OCI-LY1 (cell line): ENCODE results near the gene SLF1.

ENCODE experiments used
- H2AFZ ChIP-seq: fragments of 200-600 bp; sonication (generic), shearing (Covaris generic); 2 replicates; pipeline ENCODE4 v1.6.0; 2014; ENCODE audit warnings: antibody characterized with exemption, mild to moderate bottlenecking, low read length
- H3F3A ChIP-seq: fragments of 200-600 bp; sonication (generic), shearing (Covaris generic); 2 replicates; pipeline ENCODE4 v1.6.0; 2014; ENCODE audit warnings: mild to moderate bottlenecking, antibody characterized with exemption, low read length, moderate library complexity; ENCODE audit not compliant: insufficient read depth
- H3K27ac ChIP-seq: fragments of 200-600 bp; sonication (generic); 2 replicates; pipeline ENCODE4 v1.5.1; 2014; ENCODE audit warnings: low read length, mixed run types, mild to moderate bottlenecking, low read depth; ENCODE audit not compliant: poor library complexity, severe bottlenecking
- H3K27me3 ChIP-seq: fragments of 200-600 bp; sonication (generic); 2 replicates; pipeline ENCODE4 v1.6.0; 2014; ENCODE audit warnings: antibody characterized with exemption, mild to moderate bottlenecking, low read length, moderate library complexity; ENCODE audit not compliant: insufficient read depth
- H3K36me3 ChIP-seq: fragments of 200-600 bp; sonication (generic); 2 replicates; pipeline ENCODE4 v1.6.1; 2014; ENCODE audit warnings: mild to moderate bottlenecking, antibody characterized with exemption, low read length, moderate library complexity, mixed read lengths; ENCODE audit not compliant: insufficient read depth
- H3K4me1 ChIP-seq: fragments of 200-600 bp; sonication (generic); 2 replicates; pipeline ENCODE4 v1.5.1; 2014; ENCODE audit warnings: mild to moderate bottlenecking, low read length, moderate library complexity; ENCODE audit not compliant: insufficient read depth, severe bottlenecking
- H3K4me2 ChIP-seq: fragments of 200-600 bp; sonication (generic), shearing (Covaris generic); 2 replicates; pipeline ENCODE4 v1.6.1; 2014; ENCODE audit warnings: low read length
- H3K4me3 ChIP-seq: fragments of 200-600 bp; sonication (generic); 2 replicates; pipeline ENCODE4 v1.5.1; 2014; ENCODE audit warnings: low read length, low read depth, mild to moderate bottlenecking, mixed read lengths; ENCODE audit not compliant: poor library complexity, severe bottlenecking
- H3K79me2 ChIP-seq: fragments of 200-600 bp; shearing (Covaris generic); 2 replicates; pipeline ENCODE4 v1.6.1; 2016; ENCODE audit warnings: mixed run types, low read length, mixed read lengths; ENCODE audit not compliant: insufficient read depth
- H3K9ac ChIP-seq: fragments of 200-600 bp; sonication (generic), shearing (Covaris generic); 2 replicates; pipeline ENCODE4 v1.6.1; 2014; ENCODE audit warnings: mild to moderate bottlenecking, low read length, mixed read lengths
- H3K9me2 ChIP-seq: fragments of 200-600 bp; sonication (generic), shearing (Covaris generic); 2 replicates; pipeline ENCODE4 v1.6.1; 2014; ENCODE audit warnings: low read depth, mild to moderate bottlenecking, low read length, mixed read lengths
- H3K9me3 ChIP-seq: fragments of 200-600 bp; shearing (Covaris generic); 2 replicates; pipeline ENCODE4 v1.6.1; 2014; ENCODE audit warnings: low read length, mixed read lengths
- H4K20me1 ChIP-seq: fragments of 200-600 bp; sonication (generic), shearing (Covaris generic); 2 replicates; pipeline ENCODE4 v1.6.0; 2016; ENCODE audit warnings: mild to moderate bottlenecking, low read length; ENCODE audit not compliant: insufficient read depth
- EZH2 ChIP-seq: fragments of 200-600 bp; sonication (generic), shearing (Covaris generic); IDR thresholded peaks from 2 replicates; pipeline ENCODE4 v1.8.0; 2017; ENCODE audit warnings: borderline replicate concordance, mixed run types, mild to moderate bottlenecking, antibody characterized with exemption, low read length, moderate library complexity, mixed read lengths
- TF ChIP-seq, protein P1 (sequence below): fragments of 200-600 bp; sonication (generic), shearing (Covaris generic); IDR thresholded peaks from 2 replicates; pipeline ENCODE4 v1.5.1; 2017; ENCODE audit warnings: mild to moderate bottlenecking, antibody characterized with exemption, low read length, moderate library complexity, mixed read lengths

SLF1 gene

DNA sequence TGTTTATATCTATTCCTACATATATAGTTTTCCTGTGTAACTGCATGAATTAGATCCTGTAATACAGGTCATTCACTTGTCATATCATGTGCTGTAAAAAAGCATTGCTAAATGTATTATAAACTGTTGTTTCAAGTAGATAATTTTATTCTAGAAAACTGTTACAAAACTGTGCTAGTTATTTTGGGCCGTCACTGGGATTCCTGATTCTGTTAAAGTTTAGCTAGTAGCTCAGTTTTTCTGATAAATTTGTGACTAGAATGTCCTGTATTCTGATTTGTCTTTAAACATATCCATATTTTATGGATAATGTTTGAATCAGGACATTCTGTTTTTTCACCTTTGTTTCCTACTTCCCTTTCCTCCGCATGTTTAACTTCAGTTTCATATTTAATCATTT, 5.4 kb downstream of the SLF1 start:
- Histone ChIP-seq H3K4me2 (no peak overlapping the region), H3K4me3 (no peak overlapping the region), H3K27ac (no peak overlapping the region), H3K9ac (no peak overlapping the region), H4K20me1 (no peaks in the 10 kb centered on the region), H3K4me1 (peaks cover 40% of the 10 kb centered on the region), H3K36me3 (peaks cover 4% of the 10 kb centered on the region), H3K27me3 (no peaks in the 10 kb centered on the region), H3K9me3 (no peaks in the 10 kb centered on the region), H3K79me2 (peaks cover 68% of the 10 kb centered on the region), H3K9me2 (no peaks in the 10 kb centered on the region), H2AFZ (no peak overlapping the region), H3F3A (no peaks in the 10 kb centered on the region)
- no peak for TF ChIP-seq EZH2
- TF ChIP-seq, protein P1, sequence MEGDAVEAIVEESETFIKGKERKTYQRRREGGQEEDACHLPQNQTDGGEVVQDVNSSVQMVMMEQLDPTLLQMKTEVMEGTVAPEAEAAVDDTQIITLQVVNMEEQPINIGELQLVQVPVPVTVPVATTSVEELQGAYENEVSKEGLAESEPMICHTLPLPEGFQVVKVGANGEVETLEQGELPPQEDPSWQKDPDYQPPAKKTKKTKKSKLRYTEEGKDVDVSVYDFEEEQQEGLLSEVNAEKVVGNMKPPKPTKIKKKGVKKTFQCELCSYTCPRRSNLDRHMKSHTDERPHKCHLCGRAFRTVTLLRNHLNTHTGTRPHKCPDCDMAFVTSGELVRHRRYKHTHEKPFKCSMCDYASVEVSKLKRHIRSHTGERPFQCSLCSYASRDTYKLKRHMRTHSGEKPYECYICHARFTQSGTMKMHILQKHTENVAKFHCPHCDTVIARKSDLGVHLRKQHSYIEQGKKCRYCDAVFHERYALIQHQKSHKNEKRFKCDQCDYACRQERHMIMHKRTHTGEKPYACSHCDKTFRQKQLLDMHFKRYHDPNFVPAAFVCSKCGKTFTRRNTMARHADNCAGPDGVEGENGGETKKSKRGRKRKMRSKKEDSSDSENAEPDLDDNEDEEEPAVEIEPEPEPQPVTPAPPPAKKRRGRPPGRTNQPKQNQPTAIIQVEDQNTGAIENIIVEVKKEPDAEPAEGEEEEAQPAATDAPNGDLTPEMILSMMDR = no peak

- Histone ChIP-seq H4K20me1 (no peaks in the 10 kb centered on the region), H3K9me3 (no peaks in the 10 kb centered on the region), H3K27me3 (no peaks in the 10 kb centered on the region), H3K79me2 (peaks cover 35% of the 10 kb centered on the region), H3K4me1 (peaks cover 14% of the 10 kb centered on the region), H3K9ac (no peak overlapping the region), H3K36me3 (peaks cover 33% of the 10 kb centered on the region), H3K4me2 (no peak overlapping the region), H3K27ac (no peak overlapping the region), H3F3A (no peaks in the 10 kb centered on the region), H2AFZ (no peak overlapping the region), H3K4me3 (no peak overlapping the region), H3K9me2 (no peaks in the 10 kb centered on the region)
- TF ChIP-seq EZH2 = no peak
- TF ChIP-seq, protein P1 = no peak
These were observed 8.7 kb downstream of the SLF1 start for GRCh38 chr5:94627191-94627590.

DNA sequence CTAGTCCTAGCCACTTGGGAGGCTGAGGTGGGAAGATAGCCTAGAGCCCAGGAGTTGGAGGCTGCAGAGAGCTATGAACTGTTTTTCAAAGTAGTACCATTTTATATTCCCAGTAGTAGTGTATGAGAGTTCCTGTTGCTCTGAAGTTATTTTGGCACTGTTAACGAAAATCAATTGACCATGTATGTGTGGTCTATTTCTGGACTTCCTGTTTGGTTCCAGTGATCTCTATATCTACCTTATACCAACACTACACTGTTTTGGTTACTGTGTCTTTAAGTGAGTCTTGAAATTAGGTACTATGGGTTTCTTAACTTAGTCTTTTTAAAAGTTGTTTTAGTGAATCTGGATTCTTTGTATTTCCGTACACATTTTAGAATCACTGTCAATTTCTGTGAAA, 13.6 kb downstream of the SLF1 start:
- no peak overlapping the region for H3K9ac ChIP-seq
- H3K4me3 ChIP-seq = no peak overlapping the region
- no peak overlapping the region for H3K4me2 ChIP-seq
- H3K27ac ChIP-seq = no peak overlapping the region
- H3K36me3 ChIP-seq = peaks cover 77% of the 10 kb centered on the region
- no peaks in the 10 kb centered on the region for H4K20me1 ChIP-seq
- peaks cover 12% of the 10 kb centered on the region for H3K79me2 ChIP-seq
- peaks cover 9% of the 10 kb centered on the region for H3K4me1 ChIP-seq
- no peak overlapping the region for H2AFZ ChIP-seq
- H3F3A ChIP-seq = no peaks in the 10 kb centered on the region
- no peaks in the 10 kb centered on the region for H3K9me2 ChIP-seq
- H3K9me3 ChIP-seq = no peaks in the 10 kb centered on the region; the same call in 1 of the 2 replicates
- H3K27me3 ChIP-seq = no peaks in the 10 kb centered on the region
- TF ChIP-seq, protein P1 = no peak
- TF ChIP-seq EZH2 = no peak
